Pancreas (tissue), 10 donors: ENCODE results near the gene CCER1. TPM values are rescaled to one million over a fixed set of nuclear protein-coding genes. Genes with fewer than 3 reads are reported as not detected.

Source experiments
- ATAC-seq, 4 donors: fragments of 200-7000 bp; cut with Tn5 transposase; one replicate each; pipeline versions ENCODE4 v1.8.0 to v1.9.1; 2020; ENCODE audit warnings: mild to moderate bottlenecking in 4 of 4, moderate library complexity in 4 of 4
- DNase-seq, 6 donors: peaks; one replicate each; pipeline ENCODE4 v3.0.0-alpha.2; 2020
- FAIRE-seq: peaks from 2 replicates; lab custom pipeline; 2012; peaks lifted over from hg19 to GRCh38; lab: Jason Lieb, UNC
- H3K27ac ChIP-seq, 4 donors: fragments of 200-600 bp; sonication (generic); 1 replicate in 3 of 4; 2 replicates in 1 of 4; pipeline versions ENCODE4 v1.5.0 to v1.8.0; 2020
- H3K27me3 ChIP-seq, 4 donors: fragments of 200-600 bp; one replicate each; pipeline ENCODE4 v1.8.0; 2021
- H3K36me3 ChIP-seq, 3 donors: fragments of 200-600 bp; sonication (generic) in 1 of 3; one replicate each; pipeline versions ENCODE4 v1.5.0 to v1.8.0; 2020 to 2021
- H3K4me1 ChIP-seq, 3 donors: fragments of 200-600 bp; one replicate each; pipeline ENCODE4 v1.8.0; 2021
- H3K4me3 ChIP-seq, 4 donors: fragments of 200-600 bp; sonication (generic) in 2 of 4; one replicate each; pipeline versions ENCODE4 v1.5.0 to v1.8.0; 2020 to 2021
- H3K9me3 ChIP-seq, 4 donors: fragments of 200-600 bp; one replicate each; pipeline ENCODE4 v1.8.0; 2021
- CTCF ChIP-seq, 4 donors: fragments of 200-600 bp; sonication (generic) in 3 of 4; IDR thresholded peaks; one replicate each; pipeline versions ENCODE4 v1.5.0 to v1.8.0; 2021; ENCODE audit warnings: antibody characterized with exemption in 4 of 4
- WGBS, 2 donors: extraction: QIAGEN DNeasy Blood & Tissue Kit; methylation state at CpG; one replicate each; pipeline ENCODE4 v1.1.7; 2013; 5-methylcytosine and 5-hydroxymethylcytosine counted together
- intact Hi-C, 3 donors: fragments of 100-400 bp; cut with DNase I; formaldehyde crosslinking; loops; one replicate each; pipeline versions ENCODE4 v1.11.1 to v1.14.2; 2022
- polyA plus RNA-seq, 2 donors: library from polyadenylated mRNA; stranded (reverse); fragments of 200-250 nt; gene quantifications; one replicate each; pipeline ENCODE4 v1.2.3, GENCODE V29; 2013
- total RNA-seq, 6 donors: library from RNA; stranded (reverse); fragmentation: NEBNext Ultra II Directional in 4 of 6; extraction: Animal tissue kit (Norgen Biotek cat#: 25700) in 4 of 6; gene quantifications; one replicate each; pipeline versions ENCODE4 v1.2.1 to v1.2.4, GENCODE V29; 2021 to 2023
- donor health status: healthy with polysubstance abuse.
- donor health status: DM: no; HTN: no; CAD: no; lungs with moderate emphysema.
- donor health status: DM: no; HTN: no; CAD: no.
- donor health status: control.
- donor health status: control.
- donor health status: Bipolar disorder and iron deficiency.
- donor health status: DM: yes; HTN: yes; CAD: no.
- donor health status: DM: no; HTN: no; CAD: no.
- donor health status: DM: no; HTN: no; CAD: no.
- donor health status: DM: yes; HTN: yes; CAD: no.

Gene CCER1
- total and polyA plus RNA-seq, 8 donors, result not detected

- intact Hi-C loops, result no loop called here
- no peak for FAIRE-seq
These were observed 3.4 kb upstream of the CCER1 start for GRCh38 chr12:90958347-90958746.

GRCh38 chr12:90954428-90954827 is 548 bp downstream of the CCER1 start:
- FAIRE-seq (no peak), ATAC-seq (no peak), DNase-seq (peak in 1 of 6 donors; percentile 39)
- Histone ChIP-seq H3K4me1 (no peaks in the 10 kb centered on the region), H3K4me3 (no peak overlapping the region), H3K27me3 (no peaks in the 10 kb centered on the region), H3K36me3 (no peaks in the 10 kb centered on the region), H3K27ac (no peak overlapping the region), H3K9me3 (no peaks in the 10 kb centered on the region)
- TF ChIP-seq CTCF (IDR thresholded peaks at IDR 0.05), result no peak
- WGBS, 2 donors, result 92 to 94% methylated on average over 22 to 25 of the region's 25 CpGs
- intact Hi-C loops, result no loop called here

More at GRCh38 chr12:90958347-90958746, 3.4 kb upstream of the CCER1 start:
- H3K27me3 ChIP-seq, result no peaks in the 10 kb centered on the region
- ATAC-seq (no peak), DNase-seq (no peak)
- H3K27ac ChIP-seq, result no peak overlapping the region
- H3K36me3 ChIP-seq, result no peaks in the 10 kb centered on the region
- TF ChIP-seq CTCF (IDR thresholded peaks at IDR 0.05), result no peak
- H3K4me1 ChIP-seq, result no peaks in the 10 kb centered on the region
- no peak overlapping the region for H3K4me3 ChIP-seq
- 61 to 71% methylated on average over 3 of the region's 3 CpGs for WGBS, 2 donors
- no peaks in the 10 kb centered on the region for H3K9me3 ChIP-seq

GRCh38 chr12:90953956-90954421 is 987 bp downstream of the CCER1 start:
- ATAC-seq, result peak in 1 of 4 donors; percentile 43
- DNase-seq, result peak in 2 of 6 donors; percentile 23 to 61
- intact Hi-C loops, result no loop called here
- no peaks in the 10 kb centered on the region for H3K9me3 ChIP-seq
- no peak for TF ChIP-seq CTCF (IDR thresholded peaks at IDR 0.05)
- H3K27ac ChIP-seq, result no peak overlapping the region
- no peaks in the 10 kb centered on the region for H3K27me3 ChIP-seq
- no peaks in the 10 kb centered on the region for H3K36me3 ChIP-seq
- H3K4me1 ChIP-seq, result no peaks in the 10 kb centered on the region
- FAIRE-seq, result no peak
- WGBS, 2 donors, result 68 to 77% methylated on average over 32 of the region's 32 CpGs
- H3K4me3 ChIP-seq, result no peak overlapping the region

GRCh38 chr12:90951432-90952105 is 3.4 kb downstream of the CCER1 start:
- no peaks in the 10 kb centered on the region for H3K27me3 ChIP-seq
- intact Hi-C loops, result no loop called here
- no peaks in the 10 kb centered on the region for H3K9me3 ChIP-seq
- no peak overlapping the region for H3K27ac ChIP-seq
- DNase-seq (no peak), FAIRE-seq (no peak), ATAC-seq (no peak)
- TF ChIP-seq CTCF (IDR thresholded peaks at IDR 0.05), result no peak
- no peaks in the 10 kb centered on the region for H3K36me3 ChIP-seq
- H3K4me3 ChIP-seq, result no peak overlapping the region
- H3K4me1 ChIP-seq, result no peaks in the 10 kb centered on the region

- no peak for DNase-seq
- no peak for FAIRE-seq
- 88 to 94% methylated on average over 7 of the region's 7 CpGs for WGBS, 2 donors
- Histone ChIP-seq H3K4me1 (no peaks in the 10 kb centered on the region), H3K9me3 (no peaks in the 10 kb centered on the region), H3K36me3 (no peaks in the 10 kb centered on the region), H3K27ac (no peak overlapping the region), H3K27me3 (no peaks in the 10 kb centered on the region), H3K4me3 (no peak overlapping the region)
- intact Hi-C loops, result no loop called here
- ATAC-seq, result no peak
- TF ChIP-seq CTCF (IDR thresholded peaks at IDR 0.05), result no peak
These were observed 7.1 kb downstream of the CCER1 start for GRCh38 chr12:90947869-90948268.
